ENCODE results near the gene C3orf85.

DNA sequence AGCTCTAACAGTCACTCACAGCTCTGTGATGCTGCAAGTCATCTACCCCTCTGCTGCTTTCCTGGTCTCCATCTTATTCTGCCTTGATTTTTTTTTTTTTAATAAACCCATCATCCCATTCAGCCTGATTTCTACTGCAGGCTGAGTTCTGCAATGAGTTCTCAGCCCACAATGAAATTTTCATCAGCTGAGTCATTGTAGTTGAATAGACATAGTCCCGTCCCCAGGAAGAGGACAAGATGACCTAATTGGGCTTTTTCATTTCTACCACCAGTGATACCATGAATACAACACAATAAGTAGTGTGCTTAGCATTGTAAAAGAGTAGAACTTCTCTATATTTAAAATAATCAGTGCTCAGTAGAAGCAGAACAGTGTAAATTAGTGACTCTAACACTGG is 59.3 kb downstream of the C3orf85 start:
- TF ChIP-seq, protein P1, sequence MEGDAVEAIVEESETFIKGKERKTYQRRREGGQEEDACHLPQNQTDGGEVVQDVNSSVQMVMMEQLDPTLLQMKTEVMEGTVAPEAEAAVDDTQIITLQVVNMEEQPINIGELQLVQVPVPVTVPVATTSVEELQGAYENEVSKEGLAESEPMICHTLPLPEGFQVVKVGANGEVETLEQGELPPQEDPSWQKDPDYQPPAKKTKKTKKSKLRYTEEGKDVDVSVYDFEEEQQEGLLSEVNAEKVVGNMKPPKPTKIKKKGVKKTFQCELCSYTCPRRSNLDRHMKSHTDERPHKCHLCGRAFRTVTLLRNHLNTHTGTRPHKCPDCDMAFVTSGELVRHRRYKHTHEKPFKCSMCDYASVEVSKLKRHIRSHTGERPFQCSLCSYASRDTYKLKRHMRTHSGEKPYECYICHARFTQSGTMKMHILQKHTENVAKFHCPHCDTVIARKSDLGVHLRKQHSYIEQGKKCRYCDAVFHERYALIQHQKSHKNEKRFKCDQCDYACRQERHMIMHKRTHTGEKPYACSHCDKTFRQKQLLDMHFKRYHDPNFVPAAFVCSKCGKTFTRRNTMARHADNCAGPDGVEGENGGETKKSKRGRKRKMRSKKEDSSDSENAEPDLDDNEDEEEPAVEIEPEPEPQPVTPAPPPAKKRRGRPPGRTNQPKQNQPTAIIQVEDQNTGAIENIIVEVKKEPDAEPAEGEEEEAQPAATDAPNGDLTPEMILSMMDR (IDR thresholded peaks at IDR 0.05): no peak
- TF ChIP-seq POLR2AphosphoS5 (IDR thresholded peaks at IDR 0.05): no peak
